Stimulated activated CD4-positive, alpha-beta T cell treated with anti-CD3 and anti-CD28 coated beads, Interleukin-15, amount 100 ng/mL, for 24 hours (primary cell): ENCODE results near the gene COQ2.
"Not testable (repeated sequence)": the region's sequence is repeated elsewhere in the genome, so short reads cannot be mapped to it uniquely, and the experiment has no call there.

Experiments
- DNase-seq: peaks from one replicate; pipeline ENCODE4 v3.0.0-alpha.2; 2020

COQ2 gene

GRCh38 chr4:83247415-83248357 lies 36.9 kb downstream of the COQ2 start:
- DNase-seq = no peak

- no peak for DNase-seq
These were observed 43.5 kb downstream of the COQ2 start for GRCh38 chr4:83241132-83241531.

- no peak for DNase-seq
These were observed 44.2 kb downstream of the COQ2 start for GRCh38 chr4:83240379-83240875.

GRCh38 chr4:83238393-83239248 lies 46.0 kb downstream of the COQ2 start:
- no peak for DNase-seq

- no peak for DNase-seq
These were observed 47.0 kb downstream of the COQ2 start for GRCh38 chr4:83237591-83237990.

- DNase-seq = not testable (repeated sequence)
These were observed 48.9 kb downstream of the COQ2 start for GRCh38 chr4:83235645-83236133.

- no peak for DNase-seq
These were observed 49.5 kb downstream of the COQ2 start for GRCh38 chr4:83234902-83235644.

GRCh38 chr4:83234387-83234786 lies 50.2 kb downstream of the COQ2 start:
- not testable (repeated sequence) for DNase-seq

- DNase-seq = no peak
These were observed 52.5 kb downstream of the COQ2 start for GRCh38 chr4:83232082-83232481.

GRCh38 chr4:83231620-83232076 lies 53.0 kb downstream of the COQ2 start:
- DNase-seq = peak; percentile 43

- DNase-seq = no peak
These were observed 53.7 kb downstream of the COQ2 start for GRCh38 chr4:83230928-83231327.

- no peak for DNase-seq
These were observed 54.8 kb downstream of the COQ2 start for GRCh38 chr4:83229791-83230190.

- DNase-seq = no peak
These were observed 56.4 kb downstream of the COQ2 start for GRCh38 chr4:83228231-83228630.

- no peak for DNase-seq
These were observed 59.9 kb downstream of the COQ2 start for GRCh38 chr4:83224502-83225197.

GRCh38 chr4:83223781-83224180 lies 60.8 kb downstream of the COQ2 start:
- no peak for DNase-seq

- no peak for DNase-seq
These were observed 62.6 kb downstream of the COQ2 start for GRCh38 chr4:83221897-83222441.

GRCh38 chr4:83219344-83220331 lies 65.0 kb downstream of the COQ2 start:
- DNase-seq = peak; percentile 85

- DNase-seq = peak; percentile 67
These were observed 66.7 kb downstream of the COQ2 start for GRCh38 chr4:83217721-83218522.

- DNase-seq = no peak
These were observed 67.5 kb downstream of the COQ2 start for GRCh38 chr4:83216959-83217683.
